Measurements from ENCODE around the gene GATAD2B. TPM values are rescaled to one million over a fixed set of nuclear protein-coding genes. Genes with fewer than 3 reads are reported as not detected.

Gene GATAD2B
- total and polyA plus RNA-seq, 2 experiments from 2014 or later: 5.4 to 11.7 TPM

DNA sequence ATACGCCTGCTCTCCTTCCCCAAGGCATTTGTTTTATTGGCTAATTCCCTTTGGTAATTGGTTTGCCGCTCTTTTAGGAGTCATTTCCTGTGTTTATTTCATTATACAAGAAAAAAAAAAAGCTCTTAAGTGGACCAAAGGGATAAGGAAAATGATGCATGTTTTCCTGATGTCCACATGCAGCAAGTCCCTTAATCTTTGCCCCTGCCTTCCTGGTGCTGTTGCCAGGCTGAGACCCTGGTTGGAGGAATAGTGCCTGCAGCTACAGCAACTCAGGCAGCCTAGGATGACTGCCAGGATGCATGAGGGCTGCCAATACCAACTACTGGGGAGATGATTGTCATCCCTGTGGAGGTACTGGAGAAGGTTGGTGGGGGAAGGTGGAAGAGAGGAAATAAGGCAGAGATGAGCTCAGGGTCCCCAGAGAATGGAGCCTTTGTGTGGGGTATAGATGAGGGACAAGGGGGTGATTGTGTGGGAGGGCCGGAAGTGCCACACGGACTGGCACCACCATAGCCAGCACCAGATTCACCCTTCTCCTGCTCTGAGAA lies 6.1 kb upstream of the GATAD2B start:
- no peak overlapping the region for H3K4me3 ChIP-seq
- peaks cover 4% of the 10 kb centered on the region for H3K4me1 ChIP-seq (ENCODE audit: insufficient read depth)
- H3K4me2 ChIP-seq: no peak overlapping the region
- no peaks in the 10 kb centered on the region for H3K36me3 ChIP-seq (replicated peaks; ENCODE audit: insufficient read depth, low read depth)
- H3K27me3 ChIP-seq: no peaks in the 10 kb centered on the region
- no peaks in the 10 kb centered on the region for H4K20me1 ChIP-seq (ENCODE audit: insufficient read depth, poor library complexity, severe bottlenecking)
- TF ChIP-seq EZH2 (IDR thresholded peaks at IDR 0.05; ENCODE audit: borderline replicate concordance) (no peak), EZH2phosphoT487 (IDR thresholded peaks at IDR 0.05; ENCODE audit: low read depth, severe bottlenecking, unreplicated experiment) (no peak), CTCF (IDR thresholded peaks at IDR 0.05; ENCODE audit: poor library complexity) (no peak)
- no peak overlapping the region for H3K27ac ChIP-seq
- no peaks in the 10 kb centered on the region for H3K9me2 ChIP-seq (replicated peaks; ENCODE audit: insufficient read depth)
- peak; percentile 2 for DNase-seq (ENCODE audit: low spot score)
- WGBS (ENCODE audit: low lambda C conversion rate, missing lambda C conversion rate): 78% methylated on average over 4 of the region's 4 CpGs
- H2AFZ ChIP-seq: no peak overlapping the region
- no peaks in the 10 kb centered on the region for H3K9me3 ChIP-seq (ENCODE audit: low read depth)
- no peaks in the 10 kb centered on the region for H3K79me2 ChIP-seq

- Histone ChIP-seq H3K4me2 (no peak overlapping the region), H3K27me3 (no peaks in the 10 kb centered on the region), H3K79me2 (no peaks in the 10 kb centered on the region), H3K27ac (no peak overlapping the region), H2AFZ (no peak overlapping the region), H3K9me2 (replicated peaks; ENCODE audit: insufficient read depth) (no peaks in the 10 kb centered on the region), H3K36me3 (replicated peaks; ENCODE audit: insufficient read depth, low read depth) (no peaks in the 10 kb centered on the region), H3K4me1 (ENCODE audit: insufficient read depth) (peaks cover 6% of the 10 kb centered on the region), H4K20me1 (ENCODE audit: insufficient read depth, poor library complexity, severe bottlenecking) (no peaks in the 10 kb centered on the region), H3K4me3 (no peak overlapping the region), H3K9me3 (ENCODE audit: low read depth) (no peaks in the 10 kb centered on the region)
- TF ChIP-seq EZH2 (IDR thresholded peaks at IDR 0.05; ENCODE audit: borderline replicate concordance) (no peak), EZH2phosphoT487 (IDR thresholded peaks at IDR 0.05; ENCODE audit: low read depth, severe bottlenecking, unreplicated experiment) (no peak), CTCF (IDR thresholded peaks at IDR 0.05; ENCODE audit: poor library complexity) (no peak)
- no peak for DNase-seq (ENCODE audit: low spot score)
- WGBS (ENCODE audit: low lambda C conversion rate, missing lambda C conversion rate): 87% methylated on average over 1 of the region's 1 CpG
Measured at GRCh38 chr1:153928245-153928644, 5.5 kb upstream of the GATAD2B start.

DNA sequence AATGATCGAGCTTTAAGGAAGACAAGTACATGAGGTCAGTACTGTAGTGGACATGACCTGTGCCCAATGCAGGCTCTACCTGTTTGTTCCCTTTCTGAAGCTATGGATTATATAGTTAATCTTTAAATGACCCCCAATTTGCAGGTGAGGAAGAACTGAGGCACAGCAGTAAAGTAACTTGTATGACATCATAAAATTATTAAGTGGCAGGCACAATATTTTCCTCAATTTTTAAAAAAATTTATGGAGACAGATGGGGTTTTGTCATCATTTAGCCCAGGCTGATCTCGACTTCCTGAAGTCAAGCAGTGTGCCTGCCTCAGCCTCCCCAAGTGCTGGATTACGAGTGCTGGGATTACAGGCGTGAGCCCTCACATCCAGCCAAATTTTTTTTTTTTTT lies 3.6 kb upstream of the GATAD2B start:
- Histone ChIP-seq H3K27me3 (no peaks in the 10 kb centered on the region), H3K4me2 (no peak overlapping the region), H4K20me1 (ENCODE audit: insufficient read depth, poor library complexity, severe bottlenecking) (peaks cover 7% of the 10 kb centered on the region), H2AFZ (no peak overlapping the region), H3K9me3 (ENCODE audit: low read depth) (no peaks in the 10 kb centered on the region), H3K4me3 (no peak overlapping the region), H3K36me3 (replicated peaks; ENCODE audit: insufficient read depth, low read depth) (no peaks in the 10 kb centered on the region), H3K4me1 (ENCODE audit: insufficient read depth) (peaks cover 6% of the 10 kb centered on the region), H3K79me2 (peaks cover 8% of the 10 kb centered on the region), H3K27ac (no peak overlapping the region), H3K9me2 (replicated peaks; ENCODE audit: insufficient read depth) (no peaks in the 10 kb centered on the region)
- WGBS (ENCODE audit: low lambda C conversion rate, missing lambda C conversion rate): 87% methylated on average over 4 of the region's 4 CpGs
- TF ChIP-seq EZH2 (IDR thresholded peaks at IDR 0.05; ENCODE audit: borderline replicate concordance) (no peak), EZH2phosphoT487 (IDR thresholded peaks at IDR 0.05; ENCODE audit: low read depth, severe bottlenecking, unreplicated experiment) (no peak), CTCF (IDR thresholded peaks at IDR 0.05; ENCODE audit: poor library complexity) (no peak)
- no peak for DNase-seq (ENCODE audit: low spot score)

Data from hepatocyte (in vitro differentiated cells).